Skin epidermis (tissue), 12 donors: Measurements from ENCODE around the gene NDFIP2.
"Not testable (repeated sequence)": the region's sequence is repeated elsewhere in the genome, so short reads cannot be mapped to it uniquely, and the experiment has no call there.

ENCODE experiments used
- H3K27ac ChIP-seq, 21 experiments: fragments of 200-600 bp; sonication (generic) in 11 of 21; one replicate each; pipeline ENCODE4 v1.5.0; 2020; ENCODE audit warnings: mild to moderate bottlenecking in 3 of 21, inconsistent platforms in 2 of 21, moderate library complexity in 2 of 21
- H3K4me3 ChIP-seq, 7 experiments: fragments of 200-600 bp; sonication (generic) in 2 of 7; one replicate each; pipeline ENCODE4 v1.5.0; 2020; ENCODE audit warnings: inconsistent platforms in 2 of 7, mild to moderate bottlenecking in 2 of 7, moderate library complexity in 1 of 7

NDFIP2 gene

DNA sequence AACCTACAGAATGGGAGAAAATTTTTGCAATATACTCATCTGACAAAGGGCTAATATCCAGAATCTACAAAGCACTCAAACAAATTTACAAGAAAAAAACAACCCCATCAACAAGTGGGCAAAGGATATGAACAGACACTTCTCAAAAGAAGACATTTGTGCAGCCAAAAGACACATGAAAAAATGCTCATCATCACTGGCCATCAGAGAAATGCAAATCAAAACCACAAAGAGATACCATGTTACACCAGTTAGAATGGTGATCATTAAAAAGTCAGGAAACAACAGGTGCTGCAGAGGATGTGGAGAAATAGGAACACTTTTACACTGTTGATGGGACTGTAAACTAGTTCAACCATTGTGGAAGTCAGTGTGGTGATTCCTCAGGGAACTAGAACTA is 92.9 kb downstream of the NDFIP2 start:
- H3K27ac ChIP-seq, H3K4me3 ChIP-seq: not testable (repeated sequence)

DNA sequence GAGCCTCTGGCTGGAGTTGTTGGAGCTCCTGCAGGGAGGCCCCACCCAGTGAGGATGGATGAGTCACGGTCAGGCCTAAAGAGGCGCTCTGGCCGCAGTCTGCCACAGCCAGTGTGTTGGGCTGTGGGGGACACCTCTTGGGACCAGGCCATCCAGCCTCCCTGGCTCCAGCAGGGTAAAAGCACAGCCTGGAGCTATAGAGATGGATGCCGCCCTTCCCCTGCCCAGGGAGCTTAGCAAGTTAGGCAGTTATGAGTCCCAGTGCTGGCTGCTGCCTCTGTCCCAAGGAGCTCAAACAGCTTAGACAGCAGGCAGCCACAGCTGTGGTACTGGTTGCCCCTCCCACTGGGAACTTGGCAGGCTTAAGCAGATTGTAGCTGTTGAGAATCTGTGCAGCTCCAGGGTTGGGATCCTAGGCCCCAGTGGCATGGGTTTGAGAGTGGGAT is 100.9 kb downstream of the NDFIP2 start:
- Histone ChIP-seq H3K4me3 (no peak overlapping the region), H3K27ac (peak overlapping the region in 7 of 21 experiments; percentile 4 to 59 (median 33))

DNA sequence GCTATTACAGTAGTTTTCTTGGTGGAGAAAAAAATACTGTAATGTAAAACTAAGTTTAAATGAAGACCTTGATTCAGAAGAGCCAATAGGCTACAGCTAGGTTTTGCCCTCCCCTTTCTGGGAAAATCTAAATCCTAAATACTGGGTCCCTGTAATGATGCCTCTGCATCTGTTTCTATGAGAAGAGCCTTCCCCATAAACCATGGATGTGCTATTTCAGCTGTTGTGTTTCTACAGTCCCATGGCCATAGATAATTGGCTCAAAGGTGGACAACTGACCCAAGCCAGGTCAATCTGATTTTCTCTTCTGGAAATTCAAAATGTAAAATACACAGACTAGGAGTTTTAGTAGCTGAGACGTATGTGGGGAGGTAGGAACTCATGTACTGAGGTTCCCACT is 101.9 kb downstream of the NDFIP2 start:
- Histone ChIP-seq H3K4me3 (no peak overlapping the region), H3K27ac (no peak overlapping the region)

DNA sequence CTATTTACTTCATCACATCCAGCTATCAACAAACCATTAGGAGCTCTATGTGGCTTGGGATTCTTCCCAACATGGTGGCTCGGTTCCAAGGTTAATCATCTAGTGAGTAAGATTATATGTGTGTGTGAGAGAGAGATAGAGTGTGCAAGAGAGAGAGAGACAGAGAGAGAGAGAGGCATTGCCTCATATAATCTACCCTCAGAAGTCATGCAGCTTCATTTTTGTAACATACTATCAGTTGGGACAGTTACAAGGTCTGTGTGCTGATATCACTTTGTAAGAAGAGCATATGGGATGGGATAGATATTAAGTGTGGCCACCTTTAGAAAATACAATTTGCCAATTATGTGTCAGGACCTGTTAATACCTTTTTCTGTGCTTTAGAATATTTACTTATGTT is 104.1 kb downstream of the NDFIP2 start:
- H3K27ac ChIP-seq, result no peak overlapping the region
- H3K4me3 ChIP-seq, result no peak overlapping the region

DNA sequence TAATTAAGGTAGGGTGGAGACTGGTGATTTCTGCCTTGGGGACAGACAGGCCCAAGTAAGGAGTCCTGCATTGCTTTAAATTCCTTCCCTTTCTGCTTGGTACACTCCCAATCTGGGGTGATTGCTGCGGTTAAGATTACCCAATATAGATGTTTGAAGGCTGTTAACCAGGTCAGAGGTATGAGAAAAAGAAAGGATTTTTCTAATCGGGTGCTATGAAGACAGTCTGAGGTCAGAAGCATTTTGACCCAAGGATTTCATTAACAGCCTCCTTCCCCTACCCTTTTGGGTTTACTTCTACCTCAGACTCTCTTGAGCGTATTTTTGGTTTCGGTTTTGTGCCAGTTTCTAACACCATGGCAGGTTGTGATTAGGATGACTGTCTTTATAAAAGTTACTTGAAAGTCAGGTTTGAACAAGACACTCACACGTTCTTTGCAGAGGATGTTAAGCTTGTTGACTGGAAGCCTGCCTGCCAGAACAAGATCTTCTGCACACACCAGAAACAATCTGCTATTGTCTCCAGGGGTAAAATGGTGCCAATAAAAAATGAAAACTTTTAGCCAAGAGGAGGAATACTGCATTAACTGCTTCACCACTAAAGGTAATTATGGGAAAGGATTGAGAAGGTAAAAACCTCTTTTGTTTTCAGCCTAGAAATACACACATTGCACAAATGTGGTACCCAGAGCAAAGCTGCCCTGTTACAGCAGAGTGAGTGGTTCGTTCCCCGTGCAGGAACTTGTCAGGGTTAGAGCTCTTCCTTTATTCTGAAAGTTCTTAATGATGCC is 108.8 kb downstream of the NDFIP2 start:
- H3K4me3 ChIP-seq, result peak overlapping the region in 1 of 7 experiments; percentile 15

DNA sequence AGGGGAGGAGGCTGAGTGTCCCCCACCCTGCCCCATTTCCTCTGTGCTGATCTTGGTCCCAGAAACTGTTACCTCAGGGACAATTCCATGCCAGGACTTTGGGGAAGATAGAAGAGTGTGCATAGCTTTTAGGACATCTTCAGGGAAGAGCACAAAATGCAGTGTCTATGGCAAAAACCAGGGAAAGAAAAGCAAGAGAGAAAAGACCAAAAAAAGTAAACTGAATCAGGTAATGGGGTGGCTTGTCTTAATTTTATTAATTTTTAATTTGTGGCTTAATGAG is 109.4 kb downstream of the NDFIP2 start:
- Histone ChIP-seq H3K4me3 (no peak overlapping the region), H3K27ac (peak overlapping the region in 14 of 21 experiments; percentile 11 to 74 (median 52))

More for the DNA sequence above, 108.8 kb downstream of the NDFIP2 start:
- H3K27ac ChIP-seq, result peak overlapping the region in 17 of 21 experiments; percentile 20 to 85 (median 66)

DNA sequence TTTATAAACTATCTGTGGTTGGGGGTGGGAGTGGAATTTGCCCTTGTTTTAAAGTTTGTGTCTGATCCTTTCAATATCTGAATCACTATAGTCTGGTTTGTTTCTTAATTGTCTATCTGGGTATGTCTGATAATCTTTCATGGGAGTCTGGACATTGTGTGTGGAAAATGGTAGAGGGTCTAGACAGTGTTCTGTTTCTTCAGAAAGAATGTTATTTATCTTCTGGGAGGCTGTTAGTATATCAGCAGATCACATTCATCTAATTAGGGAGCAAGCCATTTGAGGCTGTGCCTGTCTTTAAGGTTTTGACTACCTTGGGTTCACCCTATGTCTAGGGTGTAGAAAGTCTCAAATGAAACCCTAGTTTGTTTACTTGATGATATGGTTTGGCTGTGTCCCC is 110.5 kb downstream of the NDFIP2 start:
- Histone ChIP-seq H3K4me3 (no peak overlapping the region), H3K27ac (peak overlapping the region in 6 of 21 experiments; percentile 41 to 72 (median 59))

DNA sequence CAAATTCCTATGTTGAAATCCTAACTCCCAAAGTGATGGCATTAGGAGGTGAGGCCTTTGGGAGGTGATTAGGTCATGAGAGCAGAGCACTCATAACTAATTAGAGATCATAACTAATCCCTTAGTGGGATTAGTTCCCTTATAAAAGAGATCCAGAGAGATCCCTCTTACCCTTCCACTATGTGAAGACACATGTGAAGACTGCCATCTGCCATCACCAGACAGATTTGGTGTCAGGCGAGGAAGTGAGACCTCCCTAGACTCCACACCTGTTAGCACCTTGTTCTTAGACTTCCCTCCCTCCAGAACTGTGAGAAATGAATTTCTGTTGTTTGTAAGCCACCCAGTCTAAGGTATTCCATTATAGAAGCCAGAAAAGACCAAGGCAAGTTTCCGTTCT is 112.2 kb downstream of the NDFIP2 start:
- Histone ChIP-seq H3K4me3 (no peak overlapping the region), H3K27ac (peak overlapping the region in 3 of 21 experiments; percentile 2 to 47 (median 13))

DNA sequence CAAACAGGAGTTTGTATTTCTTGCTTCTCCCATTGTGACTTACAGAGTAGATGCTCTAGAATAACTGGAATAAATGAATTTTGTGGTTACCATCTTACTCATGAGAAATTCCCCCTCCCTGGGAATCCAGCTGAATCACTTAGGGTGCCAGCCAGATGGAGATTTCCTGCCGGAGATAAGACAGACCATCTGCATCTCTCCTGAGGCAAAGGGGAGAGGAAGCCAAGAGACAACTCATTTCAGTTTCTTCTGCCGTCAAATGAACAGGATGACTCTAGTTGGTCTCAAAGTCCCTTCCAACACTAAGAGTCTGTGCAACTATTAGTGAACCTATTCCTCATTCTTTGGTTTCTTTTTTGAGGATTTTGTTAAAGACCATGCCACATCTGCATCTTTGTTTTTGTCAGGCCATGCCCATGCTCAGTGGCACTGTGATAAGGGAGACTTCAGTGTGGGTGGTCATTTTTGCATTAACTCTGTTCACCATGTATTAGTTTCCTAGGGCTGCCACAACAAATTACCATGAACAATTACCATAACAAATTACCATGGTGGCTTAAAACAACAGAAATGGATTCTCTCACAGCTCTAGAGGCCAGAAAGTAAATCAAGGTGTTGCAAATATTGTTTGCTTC is 112.8 kb downstream of the NDFIP2 start:
- H3K27ac ChIP-seq, result peak overlapping the region in 3 of 21 experiments; percentile 4 to 24 (median 8)
- H3K4me3 ChIP-seq, result no peak overlapping the region

DNA sequence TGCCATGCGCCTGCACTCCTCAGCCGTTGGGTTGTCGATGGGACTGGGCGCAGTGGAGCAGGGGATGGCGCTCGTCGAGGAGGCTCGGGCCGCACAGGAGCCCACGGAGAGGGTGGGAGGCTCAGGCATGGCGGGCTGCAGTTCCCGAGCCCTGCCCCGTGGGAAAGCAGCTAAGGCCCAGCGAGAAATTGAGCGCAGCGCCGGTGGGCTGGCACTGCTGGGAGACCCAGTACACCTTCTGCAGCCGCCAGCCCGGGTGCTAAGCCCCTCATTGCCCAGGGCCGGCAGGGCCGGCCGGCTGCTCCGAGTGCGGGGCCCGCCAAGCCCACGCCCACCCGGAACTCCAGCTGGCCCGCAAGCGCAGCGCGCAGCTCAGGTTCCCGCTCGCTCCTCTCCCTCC is 119.2 kb downstream of the NDFIP2 start:
- not testable (repeated sequence) for H3K27ac ChIP-seq, H3K4me3 ChIP-seq

DNA sequence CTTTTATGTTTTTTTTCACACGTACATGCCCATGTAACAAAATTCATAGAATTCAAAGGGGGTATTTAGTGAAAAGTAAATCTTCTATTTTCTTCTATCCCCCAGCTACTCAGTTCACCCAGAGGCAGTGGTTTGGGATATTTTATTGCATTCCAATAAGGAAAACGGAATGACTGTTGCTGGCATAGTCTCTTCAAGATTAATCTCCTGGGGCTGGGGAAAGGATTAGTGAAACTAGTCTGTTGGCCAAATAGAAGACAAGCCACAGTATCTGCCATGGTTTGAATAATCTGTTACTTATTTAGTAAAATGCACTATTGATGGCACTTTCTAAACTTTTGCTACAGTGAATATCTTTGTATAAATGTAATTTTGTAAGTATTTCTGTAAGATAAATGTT is 122.0 kb downstream of the NDFIP2 start:
- Histone ChIP-seq H3K4me3 (no peak overlapping the region), H3K27ac (no peak overlapping the region)

DNA sequence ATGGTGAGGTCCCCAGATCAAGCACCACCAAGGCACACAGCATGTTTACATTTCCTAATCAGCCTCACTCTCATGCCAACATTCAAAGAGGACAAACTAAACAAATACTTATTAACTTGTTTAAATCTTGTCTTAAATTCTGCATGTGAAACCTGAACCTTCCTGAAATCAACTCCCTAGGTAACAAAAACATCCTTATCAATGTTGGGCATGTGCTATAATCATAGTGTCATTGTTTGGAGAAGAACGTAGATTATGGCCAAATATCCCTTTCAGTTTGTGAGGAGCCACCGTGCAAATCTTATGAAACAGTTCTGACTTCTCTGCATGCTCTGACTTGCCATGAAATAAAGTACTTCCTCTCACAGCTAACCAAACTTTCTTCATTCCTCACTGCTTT is 123.8 kb downstream of the NDFIP2 start:
- no peak overlapping the region for H3K4me3 ChIP-seq
- peak overlapping the region in 4 of 21 experiments; percentile 7 to 60 (median 26) for H3K27ac ChIP-seq
